GM23248 (cell line): Measurements from ENCODE around the gene FSD1L.

Experiments
- EZH2 ChIP-seq: fragments of 200-600 bp; sonication (generic); IDR thresholded peaks from 2 replicates; pipeline ENCODE4 v1.6.1; 2018; ENCODE audit warnings: antibody characterized with exemption, mild to moderate bottlenecking; ENCODE audit not compliant: insufficient read depth, poor library complexity, severe bottlenecking
- EZH2phosphoT487 ChIP-seq: fragments of 200-600 bp; sonication (generic); IDR thresholded peaks from 2 replicates; pipeline ENCODE4 v1.6.1; 2018; ENCODE audit warnings: antibody characterized with exemption, moderate library complexity, mild to moderate bottlenecking, low read depth; ENCODE audit not compliant: insufficient read depth

DNA sequence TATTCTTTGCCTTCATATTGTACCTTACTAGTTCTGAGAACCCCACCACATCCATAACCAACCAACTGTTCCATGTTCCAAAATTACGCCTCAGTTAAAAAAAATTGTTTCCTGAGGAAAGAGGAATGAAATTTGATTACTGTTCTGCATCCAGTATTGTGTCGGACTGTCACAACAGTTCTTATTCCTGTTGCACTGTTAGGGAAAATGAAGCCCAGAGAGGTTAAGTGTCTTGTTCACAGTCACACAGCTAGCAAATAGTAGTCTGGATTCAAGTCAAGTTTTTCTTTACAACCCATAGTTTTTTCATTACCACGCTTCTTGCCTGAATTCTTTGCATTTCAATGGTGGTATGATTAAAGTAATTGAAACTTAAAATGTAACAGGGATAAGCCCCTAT is 4.4 kb downstream of the FSD1L start:
- TF ChIP-seq EZH2: no peak
- TF ChIP-seq EZH2phosphoT487: no peak
